MM.1S (cell line): ENCODE measurements around the gene PLCB1.

Experiments
- CTCF ChIP-seq: fragments of 300-600 bp; sonication (generic); IDR thresholded peaks from 2 replicates; pipeline ENCODE4 v1.5.1; 2016; ENCODE audit warnings: antibody characterized with exemption, low read length, mixed read lengths
- EZH2 ChIP-seq: fragments of 300-600 bp; sonication (generic); optimal IDR thresholded peaks from 2 replicates; pipeline ENCODE3; 2017; ENCODE audit warnings: low read depth, mild to moderate bottlenecking, antibody characterized with exemption, low read length, mixed read lengths

DNA sequence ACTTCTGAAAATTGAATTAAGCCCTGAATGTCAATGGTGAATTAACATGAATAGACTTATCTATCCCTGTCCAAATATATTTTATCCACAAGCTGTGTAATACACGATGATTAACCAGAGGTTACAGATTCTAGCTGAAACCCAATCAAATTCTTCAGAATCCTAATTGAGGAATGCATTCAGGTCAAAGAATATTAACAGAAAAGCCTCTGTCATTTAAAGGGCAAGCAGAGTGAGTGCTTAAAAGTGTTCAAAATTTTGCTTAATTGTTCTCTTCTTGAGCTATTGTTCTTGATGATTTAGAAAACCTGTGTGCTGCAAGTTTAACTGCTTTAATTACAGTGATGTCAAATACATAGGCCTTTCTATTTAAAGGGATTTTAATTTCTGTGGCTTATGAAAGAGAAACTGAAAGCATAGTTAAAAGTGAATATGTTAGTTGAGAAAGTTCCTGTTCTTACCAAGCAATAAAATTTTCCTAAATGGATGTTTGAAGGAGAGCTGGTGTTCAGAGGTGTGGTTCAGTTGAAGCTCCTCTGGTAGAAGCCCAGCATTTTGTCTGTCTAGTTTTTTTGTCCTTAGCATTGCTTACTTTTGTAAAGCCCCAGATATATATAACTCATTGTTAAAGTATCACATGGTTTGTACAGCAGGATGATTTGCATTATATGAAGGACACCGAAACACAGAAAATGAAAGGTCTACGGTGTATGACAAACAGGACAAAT is 470.5 kb downstream of the PLCB1 start:
- no peak for TF ChIP-seq CTCF
- no peak for TF ChIP-seq EZH2
